HG03159 (cell line): ENCODE results near the gene CA7.
"Not testable (repeated sequence)": the region's sequence is repeated elsewhere in the genome, so short reads cannot be mapped to it uniquely, and the experiment has no call there.

Experiments
- ATAC-seq: cut with Tn5 transposase; IDR thresholded peaks from one replicate; pipeline ENCODE4 v1.9.1; 2021; ENCODE audit warnings: mild to moderate bottlenecking, moderate library complexity; ENCODE audit not compliant: unreplicated experiment

The CA7 gene

GRCh38 chr16:66846266-66846665 lies 2.1 kb downstream of the CA7 start:
- ATAC-seq: no peak

- ATAC-seq: no peak
Measured at GRCh38 chr16:66846831-66847230, 2.6 kb downstream of the CA7 start.

- ATAC-seq: no peak
Measured at GRCh38 chr16:66847533-66848067, 3.4 kb downstream of the CA7 start.

- ATAC-seq: no peak
Measured at GRCh38 chr16:66848172-66848571, 4.0 kb downstream of the CA7 start.

GRCh38 chr16:66849021-66849420 lies 4.8 kb downstream of the CA7 start:
- ATAC-seq: no peak

- ATAC-seq: no peak
Measured at GRCh38 chr16:66849549-66849948, 5.3 kb downstream of the CA7 start.

GRCh38 chr16:66850115-66850815 lies 6.1 kb downstream of the CA7 start:
- ATAC-seq: no peak

- no peak for ATAC-seq
Measured at GRCh38 chr16:66851166-66851964, 7.2 kb downstream of the CA7 start.

GRCh38 chr16:66853261-66854139 lies 9.3 kb downstream of the CA7 start:
- no peak for ATAC-seq

- no peak for ATAC-seq
Measured at GRCh38 chr16:66856184-66856730, 12.0 kb downstream of the CA7 start.

GRCh38 chr16:66856801-66857200 lies 12.6 kb downstream of the CA7 start:
- ATAC-seq: no peak

- ATAC-seq: no peak
Measured at GRCh38 chr16:66857437-66857836, 13.2 kb downstream of the CA7 start.

- no peak for ATAC-seq
Measured at GRCh38 chr16:66858740-66859396, 14.7 kb downstream of the CA7 start.

GRCh38 chr16:66859397-66860068 lies 15.3 kb downstream of the CA7 start:
- ATAC-seq: no peak

GRCh38 chr16:66862023-66862520 lies 17.9 kb downstream of the CA7 start:
- ATAC-seq: no peak

- ATAC-seq: no peak
Measured at GRCh38 chr16:66863707-66864106, 19.5 kb downstream of the CA7 start.

GRCh38 chr16:66869424-66869823 lies 25.2 kb downstream of the CA7 start:
- no peak for ATAC-seq

GRCh38 chr16:66871363-66871762 lies 27.1 kb downstream of the CA7 start:
- ATAC-seq: not testable (repeated sequence)

GRCh38 chr16:66871840-66872239 lies 27.6 kb downstream of the CA7 start:
- ATAC-seq: no peak

- no peak for ATAC-seq
Measured at GRCh38 chr16:66872559-66872942, 28.3 kb downstream of the CA7 start.
